HG02885 (cell line): ENCODE results near the gene SH3BGR.

Experiments used
- ATAC-seq: cut with Tn5 transposase; IDR thresholded peaks from one replicate; pipeline ENCODE4 v1.9.1; 2021; ENCODE audit warnings: mild to moderate bottlenecking; ENCODE audit not compliant: unreplicated experiment, poor library complexity

Gene SH3BGR

GRCh38 chr21:39454949-39455668 lies 3.3 kb downstream of the SH3BGR start:
- no peak for ATAC-seq

DNA sequence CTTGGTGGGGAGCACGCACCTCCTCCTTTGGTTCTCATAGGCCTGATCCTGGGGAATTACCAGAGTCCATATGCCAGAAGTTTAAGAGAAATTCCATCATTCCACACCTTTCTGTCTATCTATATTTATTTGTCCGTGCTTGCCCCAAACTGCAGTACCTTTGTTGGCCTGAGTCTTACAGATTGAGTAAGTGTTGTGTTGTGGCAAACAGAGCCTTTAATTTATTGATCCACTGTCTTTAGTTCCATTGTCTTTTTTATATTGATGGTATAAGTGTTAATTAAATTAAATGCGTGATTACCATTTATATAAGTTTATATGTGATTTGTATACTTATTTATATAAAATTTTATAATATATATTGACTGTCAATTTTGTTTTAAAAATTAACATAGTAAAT lies 4.9 kb downstream of the SH3BGR start:
- no peak for ATAC-seq

GRCh38 chr21:39461419-39461818 lies 9.6 kb downstream of the SH3BGR start:
- ATAC-seq = no peak

DNA sequence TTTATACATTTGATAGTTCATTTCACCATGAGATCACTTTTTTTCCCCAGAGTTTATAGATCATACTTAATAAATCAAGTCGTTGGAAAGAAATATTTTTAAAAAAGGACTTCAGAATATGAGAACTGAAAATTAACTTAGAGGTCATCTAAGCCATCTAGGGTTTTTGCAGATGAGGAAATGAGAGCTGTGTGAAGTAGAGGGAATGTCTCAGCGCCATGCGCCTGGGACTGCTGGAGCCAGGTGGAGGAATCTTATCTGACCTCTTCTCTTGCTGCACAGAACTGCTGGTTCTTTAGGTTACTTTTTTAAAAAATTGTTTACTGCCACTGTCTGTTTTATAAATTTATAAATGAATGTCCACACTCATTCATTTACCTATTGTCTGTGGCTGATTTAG lies 11.5 kb downstream of the SH3BGR start:
- no peak for ATAC-seq

DNA sequence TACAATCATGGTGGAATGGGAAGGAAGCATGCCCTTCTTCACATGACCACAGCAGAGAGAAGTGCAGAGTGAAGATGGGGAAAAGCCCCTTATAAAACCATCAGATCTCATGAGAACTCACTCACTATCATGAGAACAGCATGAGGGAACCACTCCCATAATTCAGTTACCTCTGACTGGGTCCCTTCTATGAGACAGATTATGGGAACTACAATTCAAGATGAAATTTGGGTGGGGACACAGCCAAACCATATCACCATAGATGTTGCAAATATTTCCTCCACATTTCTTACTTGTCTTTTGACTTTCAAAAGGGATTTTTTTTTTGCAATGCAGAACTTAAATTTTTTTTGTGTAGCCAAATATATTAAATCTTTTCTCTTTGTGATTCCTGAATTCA lies 14.8 kb downstream of the SH3BGR start:
- ATAC-seq = no peak

DNA sequence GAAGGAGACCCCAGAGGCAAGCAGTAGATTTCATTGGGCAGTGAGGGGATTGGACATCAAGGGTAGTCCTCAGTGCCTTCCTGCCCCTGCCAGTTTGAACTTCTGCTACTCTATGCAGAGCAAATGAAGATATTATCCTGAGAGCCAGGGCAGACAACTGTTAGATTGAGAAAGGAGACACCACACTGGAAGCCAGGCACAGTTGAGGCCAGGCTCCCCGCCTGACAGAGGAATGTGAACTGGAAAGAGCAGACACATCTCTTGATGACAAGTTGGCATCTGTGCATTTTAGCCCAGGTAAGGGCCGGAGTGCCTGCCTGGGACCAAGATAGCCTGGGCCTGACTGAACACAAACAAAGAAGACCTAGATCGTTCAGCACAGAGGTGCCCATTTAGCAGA lies 16.0 kb downstream of the SH3BGR start:
- no peak for ATAC-seq

DNA sequence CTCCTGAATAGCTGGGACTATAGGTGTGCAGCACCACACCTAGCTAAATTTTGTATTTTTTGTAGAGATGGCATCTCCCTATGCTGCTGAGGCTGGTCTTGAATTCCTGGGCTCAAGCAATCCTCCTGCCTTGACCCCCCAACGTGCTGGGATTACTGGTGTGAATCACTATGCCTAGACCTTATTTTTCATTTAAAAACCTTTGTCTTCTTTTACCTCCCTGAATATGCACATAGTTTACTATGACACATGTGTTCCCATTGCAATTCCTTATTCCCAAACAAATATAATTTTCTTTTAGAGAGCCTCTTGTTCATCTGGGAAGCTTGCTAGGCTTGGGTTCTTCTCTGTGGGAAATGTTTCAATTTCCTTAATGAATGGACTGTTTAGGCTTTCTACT lies 16.8 kb downstream of the SH3BGR start:
- ATAC-seq = no peak

GRCh38 chr21:39471598-39471997 lies 19.8 kb downstream of the SH3BGR start:
- no peak for ATAC-seq

- no peak for ATAC-seq
Measured at GRCh38 chr21:39472786-39473185, 21.0 kb downstream of the SH3BGR start.

DNA sequence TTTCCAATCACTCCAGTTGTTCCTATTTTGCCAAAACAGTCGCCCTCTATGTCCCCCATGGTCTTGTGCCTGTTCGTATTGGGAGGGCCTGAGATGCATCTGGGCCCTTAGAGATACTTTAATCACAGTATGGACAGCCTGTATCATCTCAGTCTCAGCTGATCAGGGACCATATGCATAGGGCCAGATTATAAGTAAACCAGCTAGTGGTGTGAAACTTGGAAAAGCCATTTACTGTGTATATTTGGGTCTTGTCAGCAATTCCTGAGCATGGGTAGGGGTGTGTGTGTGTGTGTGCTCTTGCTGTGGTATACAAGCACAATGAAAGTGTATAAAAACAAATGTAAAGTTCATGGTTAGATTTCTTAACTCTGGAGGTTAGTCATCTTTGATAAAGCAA lies 22.8 kb downstream of the SH3BGR start:
- ATAC-seq = no peak

DNA sequence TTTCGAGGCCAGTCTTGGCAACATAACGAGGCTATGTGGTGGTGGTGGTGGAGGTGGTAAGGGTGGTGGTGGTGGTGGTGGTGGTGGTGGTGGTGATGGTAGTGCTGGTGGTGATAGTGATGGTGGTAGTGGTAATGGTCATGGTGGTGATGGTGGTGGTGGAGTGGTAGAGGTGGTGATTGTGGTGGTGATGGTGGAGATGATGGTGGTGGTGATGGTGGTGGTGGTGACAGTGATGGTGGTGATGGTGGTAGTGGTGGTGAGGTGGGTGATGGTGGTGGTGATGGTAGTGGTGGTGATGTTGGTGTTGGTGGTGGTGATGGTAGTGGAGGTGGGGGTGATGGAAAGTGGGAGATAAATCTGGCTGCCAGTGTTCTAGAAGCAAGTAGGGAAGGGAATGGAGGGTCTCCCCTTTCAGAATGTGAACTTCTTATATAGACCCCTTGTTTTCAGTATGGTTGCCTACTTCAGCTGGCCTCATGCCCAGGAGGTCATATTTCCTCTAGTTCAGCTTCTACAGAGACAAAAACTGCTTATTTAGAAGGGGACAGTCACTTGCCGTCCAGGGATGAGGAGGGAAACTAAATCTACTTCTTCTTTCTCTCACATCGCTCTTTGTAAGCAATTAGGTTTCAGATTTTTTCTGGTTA lies 27.5 kb downstream of the SH3BGR start:
- no peak for ATAC-seq

- no peak for ATAC-seq
Measured at GRCh38 chr21:39479814-39480182, 28.0 kb downstream of the SH3BGR start.

- ATAC-seq = no peak
Measured at GRCh38 chr21:39480271-39480670, 28.5 kb downstream of the SH3BGR start.

DNA sequence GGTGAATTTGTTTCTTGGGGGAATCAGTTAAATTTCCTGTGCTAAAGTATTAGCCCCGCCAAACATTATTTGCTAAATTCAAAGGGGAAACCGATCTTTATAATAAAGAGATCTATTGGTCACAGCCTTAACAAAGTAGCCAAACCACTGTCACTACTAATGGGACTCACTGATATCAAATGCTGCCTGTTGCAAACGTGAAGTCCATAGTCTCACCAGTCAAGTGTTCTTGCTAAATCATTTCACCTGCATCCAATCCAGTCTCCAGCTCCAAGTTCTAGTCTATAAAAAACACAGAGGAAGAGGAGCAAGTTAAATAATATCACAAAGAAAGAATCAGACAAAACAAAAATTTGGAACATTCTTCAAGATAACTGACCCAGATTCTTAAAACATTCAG lies 30.1 kb downstream of the SH3BGR start:
- no peak for ATAC-seq

- ATAC-seq = no peak
Measured at GRCh38 chr21:39483917-39484316, 32.1 kb downstream of the SH3BGR start.

- ATAC-seq = no peak
Measured at GRCh38 chr21:39484711-39485276, 33.0 kb downstream of the SH3BGR start.

DNA sequence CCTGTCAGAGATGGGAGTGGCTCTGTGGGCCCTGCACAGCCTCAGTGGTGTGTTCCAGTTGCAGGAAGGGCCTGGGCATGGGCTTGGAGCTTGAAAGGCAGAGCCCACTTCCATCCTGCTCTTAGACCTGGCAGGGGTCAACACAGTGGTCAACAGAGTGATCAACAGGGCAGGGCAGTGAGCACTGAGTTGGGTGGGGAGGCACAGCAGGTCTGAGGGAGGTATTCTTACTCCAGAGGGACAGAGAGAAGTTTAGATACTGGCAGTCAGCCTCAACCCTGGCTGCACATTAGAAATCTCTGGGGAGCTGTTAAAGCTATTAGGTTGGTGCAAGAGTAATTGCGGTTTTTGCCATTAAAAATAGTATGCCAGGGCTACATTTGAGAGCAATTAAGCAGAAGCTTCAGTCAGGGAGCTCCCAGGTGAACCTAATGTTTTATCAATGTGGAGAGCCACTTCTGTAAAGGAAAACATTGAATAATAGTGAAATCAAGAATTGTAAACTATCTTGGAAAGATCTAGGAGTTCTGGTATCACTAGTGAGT lies 37.7 kb downstream of the SH3BGR start:
- no peak for ATAC-seq

- ATAC-seq = no peak
Measured at GRCh38 chr21:39499156-39499555, 47.4 kb downstream of the SH3BGR start.

- no peak for ATAC-seq
Measured at GRCh38 chr21:39502631-39503030, 50.9 kb downstream of the SH3BGR start.

DNA sequence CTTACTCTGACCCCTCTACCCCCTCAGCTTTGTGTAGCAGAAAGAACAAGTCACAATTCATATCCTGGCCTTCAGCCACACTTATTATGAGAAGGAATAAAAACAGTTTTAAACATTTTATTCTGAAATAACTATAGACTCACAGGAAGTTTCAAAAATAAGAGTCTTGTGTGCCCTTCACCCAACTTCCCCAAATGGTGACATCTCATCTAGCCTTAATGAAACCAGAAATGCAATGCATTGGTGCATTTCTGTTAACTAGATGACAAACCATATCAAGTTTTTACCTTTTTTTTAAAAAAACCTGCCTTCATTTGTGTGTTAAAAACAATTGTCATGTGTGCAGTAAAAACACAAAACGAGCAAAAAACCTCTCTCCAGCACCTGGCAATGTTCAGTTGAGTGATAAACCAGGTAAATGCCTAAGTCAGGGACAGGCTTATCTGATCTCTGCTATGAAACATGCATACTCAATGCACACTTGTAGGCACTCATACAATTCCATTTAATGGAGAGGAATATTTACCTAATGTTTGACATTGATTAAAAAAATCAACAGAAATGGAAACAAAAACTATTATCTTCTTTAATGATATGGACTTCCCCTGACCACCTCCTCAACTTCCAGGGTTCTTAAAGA lies 51.5 kb downstream of the SH3BGR start:
- ATAC-seq = no peak

GRCh38 chr21:39504230-39504629 lies 52.5 kb downstream of the SH3BGR start:
- no peak for ATAC-seq
